ENCODE data around the gene LMOD1.
"Not testable (repeated sequence)": the region's sequence is repeated elsewhere in the genome, so short reads cannot be mapped to it uniquely, and the experiment has no call there.

LMOD1 gene

DNA sequence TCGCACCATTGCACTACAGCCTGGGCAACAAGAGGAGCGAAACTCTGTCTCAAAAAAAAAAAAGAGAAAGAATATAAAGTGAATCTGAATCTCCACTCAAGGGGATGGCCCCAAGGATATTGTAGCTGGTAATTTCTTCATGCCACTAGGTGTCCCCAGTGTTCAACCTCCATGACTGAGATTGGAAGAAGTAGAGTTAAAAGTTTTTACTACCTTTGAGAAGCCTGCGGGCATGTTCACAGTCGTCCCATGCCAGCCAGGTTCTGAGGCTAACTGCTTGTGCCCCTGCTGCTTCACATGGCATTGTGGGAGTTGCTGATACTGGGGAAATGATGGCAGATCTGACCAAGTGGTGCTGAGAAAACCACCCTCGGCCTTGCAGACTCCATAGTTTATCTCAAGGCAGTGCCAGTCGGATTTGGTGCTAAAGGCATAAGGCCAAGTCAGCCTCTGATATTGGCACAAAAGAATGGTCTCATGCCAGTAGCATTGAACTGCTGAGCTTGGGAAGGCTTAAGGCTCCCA, 68.4 kb downstream of the LMOD1 start:
- FAIRE-seq = peak; percentile 82
- TF ChIP-seq TAF1 (IDR thresholded peaks at IDR 0.05; ENCODE audit: borderline replicate concordance, low read depth, low read length) (no peak), POLR2A (IDR thresholded peaks at IDR 0.05; ENCODE audit: low read depth, low read length) (no peak), POLR2AphosphoS5 (IDR thresholded peaks at IDR 0.05; ENCODE audit: low read depth, low read length) (no peak)
- DNase-seq (ENCODE audit: insufficient read length) = no peak

GRCh38 chr1:201876148-201876818, 70.1 kb downstream of the LMOD1 start:
- TF ChIP-seq POLR2AphosphoS5 (IDR thresholded peaks at IDR 0.05; ENCODE audit: low read depth, low read length) (no peak), TAF1 (IDR thresholded peaks at IDR 0.05; ENCODE audit: borderline replicate concordance, low read depth, low read length) (no peak), POLR2A (IDR thresholded peaks at IDR 0.05; ENCODE audit: low read depth, low read length) (no peak)
- DNase-seq (ENCODE audit: insufficient read length) (no peak), FAIRE-seq (no peak)

DNA sequence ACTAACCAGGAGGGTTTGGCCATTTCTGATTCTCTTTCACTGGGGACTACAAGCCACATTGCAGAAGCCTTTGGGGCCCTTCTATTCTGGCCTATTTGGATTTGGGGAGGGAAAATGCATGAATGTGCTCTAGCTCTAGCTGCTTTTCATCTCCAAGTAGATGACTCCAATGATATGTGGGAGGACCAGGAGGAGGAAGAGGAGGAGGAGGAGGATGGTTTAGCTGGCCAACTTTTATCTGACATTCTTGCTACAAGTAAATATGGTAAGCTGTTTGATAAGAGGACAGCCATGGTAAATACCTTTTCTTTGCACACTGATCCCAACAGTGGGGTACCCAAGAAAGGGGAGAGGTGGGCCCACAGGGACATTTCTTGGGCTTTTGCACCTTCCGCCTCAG, 71.7 kb downstream of the LMOD1 start:
- TF ChIP-seq TAF1 (IDR thresholded peaks at IDR 0.05; ENCODE audit: borderline replicate concordance, low read depth, low read length) = no peak
- TF ChIP-seq POLR2A (IDR thresholded peaks at IDR 0.05; ENCODE audit: low read depth, low read length) = no peak
- TF ChIP-seq POLR2AphosphoS5 (IDR thresholded peaks at IDR 0.05; ENCODE audit: low read depth, low read length) = no peak
- FAIRE-seq = no peak
- no peak for DNase-seq (ENCODE audit: insufficient read length)

DNA sequence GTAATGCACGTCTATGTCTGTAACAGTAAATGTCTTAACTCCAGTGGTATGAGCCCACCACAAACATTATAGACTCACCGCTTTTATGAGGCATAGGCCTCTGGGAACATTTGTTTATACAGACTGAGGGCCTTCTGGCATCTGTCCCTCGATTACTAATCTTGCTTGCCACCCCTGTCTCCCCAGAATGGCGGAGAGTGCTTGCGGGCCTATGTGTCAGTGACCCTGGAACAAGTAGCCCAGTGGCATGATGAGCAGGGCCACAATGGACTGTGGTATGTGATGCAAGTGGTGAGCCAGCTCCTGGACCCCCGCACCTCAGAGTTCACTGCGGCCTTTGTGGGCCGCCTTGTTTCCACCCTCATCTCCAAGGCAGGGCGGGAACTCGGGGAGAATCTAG, 76.0 kb downstream of the LMOD1 start:
- DNase-seq (ENCODE audit: insufficient read length) = no peak
- no peak for TF ChIP-seq TAF1 (IDR thresholded peaks at IDR 0.05; ENCODE audit: borderline replicate concordance, low read depth, low read length)
- TF ChIP-seq POLR2A (IDR thresholded peaks at IDR 0.05; ENCODE audit: low read depth, low read length) = no peak
- no peak for TF ChIP-seq POLR2AphosphoS5 (IDR thresholded peaks at IDR 0.05; ENCODE audit: low read depth, low read length)
- no peak for FAIRE-seq

DNA sequence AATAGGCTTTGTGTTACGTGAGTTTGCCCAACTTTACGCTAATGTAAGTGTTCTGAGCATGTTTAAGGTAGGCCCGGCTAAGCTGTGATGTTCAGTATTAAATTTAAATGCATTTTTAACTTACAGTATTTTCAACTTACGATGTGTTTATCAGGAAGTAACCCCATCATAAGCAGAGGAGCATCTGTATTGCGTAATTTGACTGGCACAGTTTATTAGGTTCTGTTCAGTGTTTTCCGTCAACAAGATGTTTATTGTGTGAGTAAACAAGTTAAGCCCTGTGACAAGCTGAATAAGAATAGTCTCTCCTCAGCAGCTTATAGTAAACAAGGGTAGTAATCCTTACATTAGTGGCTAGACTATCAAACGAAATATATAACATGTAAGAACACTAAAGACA, 84.9 kb downstream of the LMOD1 start:
- TF ChIP-seq POLR2AphosphoS5 (IDR thresholded peaks at IDR 0.05; ENCODE audit: low read depth, low read length) = no peak
- no peak for TF ChIP-seq TAF1 (IDR thresholded peaks at IDR 0.05; ENCODE audit: borderline replicate concordance, low read depth, low read length)
- no peak for TF ChIP-seq POLR2A (IDR thresholded peaks at IDR 0.05; ENCODE audit: low read depth, low read length)
- FAIRE-seq = peak; percentile 33

DNA sequence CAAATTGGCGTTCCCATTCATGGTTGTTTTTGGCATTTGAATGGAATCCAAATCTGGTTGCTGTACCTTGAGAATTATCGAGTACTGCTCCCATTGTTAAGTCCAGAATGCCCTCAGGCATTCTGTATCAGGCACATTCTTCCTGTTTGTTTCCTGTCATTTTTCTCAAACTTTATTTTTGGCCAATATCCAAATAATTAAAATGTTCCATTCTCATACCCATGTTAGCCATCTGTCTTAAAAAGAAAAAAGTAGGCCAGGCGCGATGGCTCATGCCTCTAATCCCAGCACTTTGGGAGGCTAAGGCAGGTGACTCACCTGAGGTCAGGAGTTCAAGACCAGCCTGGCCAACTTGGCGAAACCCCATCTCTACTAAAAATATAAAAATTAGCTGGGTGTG, 86.9 kb downstream of the LMOD1 start:
- FAIRE-seq = no peak
- no peak for TF ChIP-seq POLR2AphosphoS5 (IDR thresholded peaks at IDR 0.05; ENCODE audit: low read depth, low read length)
- TF ChIP-seq TAF1 (IDR thresholded peaks at IDR 0.05; ENCODE audit: borderline replicate concordance, low read depth, low read length) = no peak
- TF ChIP-seq POLR2A (IDR thresholded peaks at IDR 0.05; ENCODE audit: low read depth, low read length) = no peak
- DNase-seq (ENCODE audit: insufficient read length) = no peak

More for the DNA sequence above, 84.9 kb downstream of the LMOD1 start:
- DNase-seq (ENCODE audit: insufficient read length) = no peak

- FAIRE-seq = not testable (repeated sequence)
Observed at GRCh38 chr1:201856722-201857121, 89.6 kb downstream of the LMOD1 start.

DNA sequence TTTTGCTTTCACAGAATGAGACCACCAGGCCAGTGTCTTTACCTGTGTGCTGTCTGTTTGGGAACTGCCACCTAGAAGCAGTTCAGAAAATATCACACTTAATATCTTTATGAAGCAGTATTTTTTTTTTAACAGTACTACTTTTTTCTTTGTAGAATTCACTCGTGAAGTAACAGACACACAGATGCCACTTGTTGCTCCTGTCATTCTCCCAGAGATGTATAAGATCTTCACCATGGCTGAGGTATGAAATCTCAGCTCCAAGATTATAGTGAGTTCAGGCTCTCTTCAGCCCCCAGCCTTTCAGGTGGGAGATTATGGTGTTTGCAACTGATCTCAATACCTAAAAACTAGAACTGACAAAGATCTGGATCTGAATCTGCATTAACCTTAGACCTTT, 94.4 kb downstream of the LMOD1 start:
- TF ChIP-seq POLR2AphosphoS5 (IDR thresholded peaks at IDR 0.05; ENCODE audit: low read depth, low read length) = no peak
- TF ChIP-seq POLR2A (IDR thresholded peaks at IDR 0.05; ENCODE audit: low read depth, low read length) = no peak
- TF ChIP-seq TAF1 (IDR thresholded peaks at IDR 0.05; ENCODE audit: borderline replicate concordance, low read depth, low read length) = no peak
- FAIRE-seq = no peak
- no peak for DNase-seq (ENCODE audit: insufficient read length)

More at GRCh38 chr1:201856722-201857121, 89.6 kb downstream of the LMOD1 start:
- not testable (repeated sequence) for DNase-seq (ENCODE audit: insufficient read length)

- no peak for FAIRE-seq
- TF ChIP-seq POLR2AphosphoS5 (IDR thresholded peaks at IDR 0.05; ENCODE audit: low read depth, low read length) = no peak
- TF ChIP-seq POLR2A (IDR thresholded peaks at IDR 0.05; ENCODE audit: low read depth, low read length) = no peak
Observed at GRCh38 chr1:201850053-201850397, 96.3 kb downstream of the LMOD1 start.

GRCh38 chr1:201849372-201850052, 96.8 kb downstream of the LMOD1 start:
- no peak for TF ChIP-seq POLR2AphosphoS5 (IDR thresholded peaks at IDR 0.05; ENCODE audit: low read depth, low read length)
- TF ChIP-seq TAF1 (IDR thresholded peaks at IDR 0.05; ENCODE audit: borderline replicate concordance, low read depth, low read length) = no peak
- TF ChIP-seq POLR2A (IDR thresholded peaks at IDR 0.05; ENCODE audit: low read depth, low read length) = no peak
- no peak for FAIRE-seq
- no peak for DNase-seq (ENCODE audit: insufficient read length)

More at GRCh38 chr1:201850053-201850397, 96.3 kb downstream of the LMOD1 start:
- no peak for DNase-seq (ENCODE audit: insufficient read length)

DNA sequence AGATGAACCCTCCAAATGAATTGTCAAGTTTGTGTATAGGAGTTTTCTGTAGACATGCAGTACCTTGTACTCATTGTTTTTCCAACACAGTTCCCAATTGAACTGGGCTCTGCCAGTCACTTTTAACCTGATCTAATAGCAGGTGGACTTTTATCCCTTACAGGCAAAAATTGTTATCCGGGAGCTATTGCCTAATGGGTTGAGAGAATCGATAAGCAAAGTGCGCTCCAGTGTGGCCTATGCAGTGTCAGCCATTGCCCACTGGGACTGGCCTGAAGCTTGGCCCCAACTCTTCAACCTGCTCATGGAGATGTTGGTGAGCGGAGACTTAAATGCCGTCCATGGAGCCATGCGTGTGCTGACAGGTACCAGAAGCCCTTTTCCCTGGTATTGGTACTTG, 98.1 kb downstream of the LMOD1 start:
- DNase-seq (ENCODE audit: insufficient read length) (no peak), FAIRE-seq (no peak)
- TF ChIP-seq POLR2AphosphoS5 (IDR thresholded peaks at IDR 0.05; ENCODE audit: low read depth, low read length) (no peak), TAF1 (IDR thresholded peaks at IDR 0.05; ENCODE audit: borderline replicate concordance, low read depth, low read length) (no peak), POLR2A (IDR thresholded peaks at IDR 0.05; ENCODE audit: low read depth, low read length) (no peak)

- TF ChIP-seq TAF1 (IDR thresholded peaks at IDR 0.05; ENCODE audit: borderline replicate concordance, low read depth, low read length) = no peak
- TF ChIP-seq POLR2A (IDR thresholded peaks at IDR 0.05; ENCODE audit: low read depth, low read length) = no peak
- TF ChIP-seq POLR2AphosphoS5 (IDR thresholded peaks at IDR 0.05; ENCODE audit: low read depth, low read length) = no peak
- no peak for DNase-seq (ENCODE audit: insufficient read length)
- no peak for FAIRE-seq
Observed at GRCh38 chr1:201847150-201847549, 99.2 kb downstream of the LMOD1 start.

All from GM12892 (cell line).